HG02642 (cell line): Measurements from ENCODE around the gene SLC35F1.

Source experiments
- ATAC-seq: cut with Tn5 transposase; IDR thresholded peaks from one replicate; pipeline ENCODE4 v1.9.1; 2021; ENCODE audit warnings: mild to moderate bottlenecking; ENCODE audit not compliant: unreplicated experiment, poor library complexity

Gene SLC35F1

GRCh38 chr6:118326712-118327111 lies 419.6 kb downstream of the SLC35F1 start:
- no peak for ATAC-seq

GRCh38 chr6:118327237-118327636 lies 420.2 kb downstream of the SLC35F1 start:
- ATAC-seq: no peak

GRCh38 chr6:118333772-118334171 lies 426.7 kb downstream of the SLC35F1 start:
- no peak for ATAC-seq

GRCh38 chr6:118334634-118335033 lies 427.6 kb downstream of the SLC35F1 start:
- no peak for ATAC-seq

GRCh38 chr6:118335325-118335816 lies 428.3 kb downstream of the SLC35F1 start:
- ATAC-seq: no peak

- no peak for ATAC-seq
These were observed 437.1 kb downstream of the SLC35F1 start for GRCh38 chr6:118344014-118344670.

- no peak for ATAC-seq
These were observed 443.9 kb downstream of the SLC35F1 start for GRCh38 chr6:118350881-118351430.

GRCh38 chr6:118353564-118353963 lies 446.5 kb downstream of the SLC35F1 start:
- ATAC-seq: no peak

- peak; percentile 94 for ATAC-seq
These were observed 447.6 kb downstream of the SLC35F1 start for GRCh38 chr6:118354641-118355040.

GRCh38 chr6:118356054-118356453 lies 449.0 kb downstream of the SLC35F1 start:
- no peak for ATAC-seq

GRCh38 chr6:118356686-118357085 lies 449.6 kb downstream of the SLC35F1 start:
- ATAC-seq: no peak
